ENCODE results near the gene GDF15. TPM values are rescaled to one million over a fixed set of nuclear protein-coding genes. Genes with fewer than 3 reads are reported as not detected.

Gene GDF15
- total and polyA plus RNA-seq, 11 donors: 0.33 to 5.7 (median 0.93) TPM

DNA sequence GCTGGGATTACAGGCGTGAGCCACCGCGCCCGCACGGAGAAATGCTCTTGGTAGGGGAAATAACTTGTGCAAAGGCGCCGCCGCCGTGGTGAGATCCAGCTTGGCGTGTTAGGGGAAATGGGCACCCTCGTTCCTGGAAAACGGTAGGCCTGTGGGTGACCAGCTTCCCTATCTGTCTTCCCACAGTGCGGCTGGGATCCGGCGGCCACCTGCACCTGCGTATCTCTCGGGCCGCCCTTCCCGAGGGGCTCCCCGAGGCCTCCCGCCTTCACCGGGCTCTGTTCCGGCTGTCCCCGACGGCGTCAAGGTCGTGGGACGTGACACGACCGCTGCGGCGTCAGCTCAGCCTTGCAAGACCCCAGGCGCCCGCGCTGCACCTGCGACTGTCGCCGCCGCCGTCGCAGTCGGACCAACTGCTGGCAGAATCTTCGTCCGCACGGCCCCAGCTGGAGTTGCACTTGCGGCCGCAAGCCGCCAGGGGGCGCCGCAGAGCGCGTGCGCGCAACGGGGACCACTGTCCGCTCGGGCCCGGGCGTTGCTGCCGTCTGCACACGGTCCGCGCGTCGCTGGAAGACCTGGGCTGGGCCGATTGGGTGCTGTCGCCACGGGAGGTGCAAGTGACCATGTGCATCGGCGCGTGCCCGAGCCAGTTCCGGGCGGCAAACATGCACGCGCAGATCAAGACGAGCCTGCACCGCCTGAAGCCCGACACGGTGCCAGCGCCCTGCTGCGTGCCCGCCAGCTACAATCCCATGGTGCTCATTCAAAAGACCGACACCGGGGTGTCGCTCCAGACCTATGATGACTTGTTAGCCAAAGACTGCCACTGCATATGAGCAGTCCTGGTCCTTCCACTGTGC lies 2.4 kb downstream of the GDF15 start:
- TF ChIP-seq, protein P1, sequence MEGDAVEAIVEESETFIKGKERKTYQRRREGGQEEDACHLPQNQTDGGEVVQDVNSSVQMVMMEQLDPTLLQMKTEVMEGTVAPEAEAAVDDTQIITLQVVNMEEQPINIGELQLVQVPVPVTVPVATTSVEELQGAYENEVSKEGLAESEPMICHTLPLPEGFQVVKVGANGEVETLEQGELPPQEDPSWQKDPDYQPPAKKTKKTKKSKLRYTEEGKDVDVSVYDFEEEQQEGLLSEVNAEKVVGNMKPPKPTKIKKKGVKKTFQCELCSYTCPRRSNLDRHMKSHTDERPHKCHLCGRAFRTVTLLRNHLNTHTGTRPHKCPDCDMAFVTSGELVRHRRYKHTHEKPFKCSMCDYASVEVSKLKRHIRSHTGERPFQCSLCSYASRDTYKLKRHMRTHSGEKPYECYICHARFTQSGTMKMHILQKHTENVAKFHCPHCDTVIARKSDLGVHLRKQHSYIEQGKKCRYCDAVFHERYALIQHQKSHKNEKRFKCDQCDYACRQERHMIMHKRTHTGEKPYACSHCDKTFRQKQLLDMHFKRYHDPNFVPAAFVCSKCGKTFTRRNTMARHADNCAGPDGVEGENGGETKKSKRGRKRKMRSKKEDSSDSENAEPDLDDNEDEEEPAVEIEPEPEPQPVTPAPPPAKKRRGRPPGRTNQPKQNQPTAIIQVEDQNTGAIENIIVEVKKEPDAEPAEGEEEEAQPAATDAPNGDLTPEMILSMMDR (IDR thresholded peaks at IDR 0.05): peak; percentile 99 to 100 (median 100)
- TF ChIP-seq POLR2A (IDR thresholded peaks at IDR 0.05): no peak
- Histone ChIP-seq H3K27ac (peak overlapping the region in 11 of 12 donors; percentile 10 to 86 (median 30)), H3K4me1 (peaks cover 0 to 44% (median 15%) of the 10 kb centered on the region in 12 donors), H3K27me3 (no peaks in the 10 kb centered on the region), H3K4me3 (peak overlapping the region in 11 of 12 donors; percentile 3 to 59 (median 43)), H3K36me3 (peaks cover 0 to 28% (median 0%) of the 10 kb centered on the region in 9 donors), H3K9me3 (peaks cover 0 to 4% (median 0%) of the 10 kb centered on the region in 12 donors)
- intact Hi-C loops (cut with DNase I): loop anchor here in 4 of 10 donors (1.0 to 10.0 kb wide), 4 partner anchors 22 to 114 kb away; partner anchors contain the start of gene IQCN (in 1 of the 4)
- ATAC-seq (peak; percentile 64 to 94 (median 88)), DNase-seq (peak; percentile 84 to 93 (median 86))
- 1 to 8% (median 7%) methylated on average over 43 to 86 of the region's 86 CpGs for WGBS, 4 donors

DNA sequence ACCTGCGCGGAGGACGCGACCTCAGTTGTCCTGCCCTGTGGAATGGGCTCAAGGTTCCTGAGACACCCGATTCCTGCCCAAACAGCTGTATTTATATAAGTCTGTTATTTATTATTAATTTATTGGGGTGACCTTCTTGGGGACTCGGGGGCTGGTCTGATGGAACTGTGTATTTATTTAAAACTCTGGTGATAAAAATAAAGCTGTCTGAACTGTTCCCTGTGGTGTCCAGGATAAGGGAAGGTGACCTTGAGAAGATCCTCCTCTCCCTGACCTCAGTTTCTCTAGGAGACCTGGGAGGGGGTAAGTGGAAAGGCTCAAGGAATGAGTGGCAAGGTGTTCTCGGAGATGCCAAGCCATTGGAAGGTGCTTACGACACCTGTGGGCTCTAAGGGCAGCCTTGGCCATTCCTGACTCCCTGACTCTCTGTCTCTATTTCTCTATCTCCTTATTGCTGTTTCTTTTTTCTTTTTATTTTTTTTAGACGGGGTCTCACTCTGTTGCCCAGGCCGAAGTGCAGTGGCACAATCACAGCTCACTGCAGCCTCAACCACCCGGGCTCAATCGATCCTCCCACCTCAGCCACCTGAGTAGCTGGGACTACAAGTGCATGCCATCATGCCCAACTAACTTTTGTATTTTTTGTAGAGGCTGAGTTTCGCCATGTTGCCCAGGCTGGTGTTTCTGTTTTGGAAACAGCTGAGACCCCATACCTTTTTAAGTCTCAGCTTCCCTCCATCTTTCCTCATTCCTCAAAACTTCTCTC lies 3.2 kb downstream of the GDF15 start:
- 83 to 84% (median 84%) methylated on average over 12 to 13 of the region's 13 CpGs for WGBS, 4 donors
- intact Hi-C loops (cut with DNase I): loop anchor here in 4 of 10 donors (1.0 to 10.0 kb wide), 4 partner anchors 21 to 114 kb away; partner anchors contain the start of gene IQCN (in 1 of the 4)
- no peak for DNase-seq
- no peaks in the 10 kb centered on the region for H3K27me3 ChIP-seq
- H3K36me3 ChIP-seq: peaks cover 0 to 28% (median 0%) of the 10 kb centered on the region in 9 donors
- H3K27ac ChIP-seq: peak overlapping the region in 3 of 12 donors; percentile 22 to 86 (median 63)
- TF ChIP-seq, protein P1 (IDR thresholded peaks at IDR 0.05): no peak
- TF ChIP-seq POLR2A (IDR thresholded peaks at IDR 0.05): no peak
- no peak for ATAC-seq
- peaks cover 0 to 44% (median 15%) of the 10 kb centered on the region in 12 donors for H3K4me1 ChIP-seq
- H3K4me3 ChIP-seq: peak overlapping the region in 9 of 12 donors; percentile 38 to 59 (median 45)
- H3K9me3 ChIP-seq: peaks cover 0 to 4% (median 0%) of the 10 kb centered on the region in 12 donors

DNA sequence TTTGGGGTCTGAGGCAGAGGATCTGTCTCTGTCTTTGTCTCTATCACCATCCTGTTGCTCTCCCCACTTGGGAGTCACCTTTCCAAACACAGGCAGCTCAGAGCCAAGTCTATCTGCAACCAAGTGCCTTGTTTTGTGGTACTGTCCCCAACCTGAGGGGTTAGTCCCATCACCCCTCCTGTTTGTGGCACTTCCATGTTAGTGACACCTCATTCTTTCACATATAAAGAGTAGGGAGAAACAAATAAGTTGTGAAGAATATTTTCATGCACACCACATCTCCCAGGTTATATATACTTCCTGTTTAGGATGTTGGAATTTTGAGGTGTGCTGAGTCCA lies 3.7 kb downstream of the GDF15 start:
- Histone ChIP-seq H3K36me3 (peaks cover 0 to 28% (median 0%) of the 10 kb centered on the region in 9 donors), H3K4me1 (peaks cover 0 to 44% (median 15%) of the 10 kb centered on the region in 12 donors), H3K9me3 (peaks cover 0 to 4% (median 0%) of the 10 kb centered on the region in 12 donors), H3K4me3 (no peak overlapping the region), H3K27ac (no peak overlapping the region), H3K27me3 (no peaks in the 10 kb centered on the region)
- TF ChIP-seq, protein P1 (IDR thresholded peaks at IDR 0.05): no peak
- TF ChIP-seq POLR2A (IDR thresholded peaks at IDR 0.05): no peak
- ATAC-seq (no peak), DNase-seq (no peak)
- intact Hi-C loops (cut with DNase I): loop anchor here in 6 of 10 donors (2.0 to 10.0 kb wide), 4 partner anchors 21 to 115 kb away; partner anchors contain the start of gene IQCN (in 2 of the 6)

Measured in heart left ventricle (tissue), 16 donors.